ENCODE data around the gene ILK.

ILK gene

GRCh38 chr11:6576471-6577373 is 26.9 kb upstream of the ILK start:
- no peak overlapping the region for H3K27ac ChIP-seq (ENCODE audit: low read depth, low read length)
- no peak overlapping the region for H2AFZ ChIP-seq (ENCODE audit: low read depth, low read length, severe bottlenecking)
- H3K9ac ChIP-seq (ENCODE audit: low read length), result no peak overlapping the region
- no peak for TF ChIP-seq CTCF (IDR thresholded peaks at IDR 0.05; ENCODE audit: insufficient read depth, low read length, poor library complexity, severe bottlenecking)
- no peak for TF ChIP-seq EZH2phosphoT487 (conservative IDR thresholded peaks at IDR 0.05; ENCODE audit: low read length)
- H3K4me2 ChIP-seq (ENCODE audit: low read depth, low read length, poor library complexity, severe bottlenecking), result no peak overlapping the region
- H3K36me3 ChIP-seq (ENCODE audit: low read length), result no peaks in the 10 kb centered on the region
- H3K9me3 ChIP-seq (ENCODE audit: insufficient read depth, low read length), result no peaks in the 10 kb centered on the region
- no peaks in the 10 kb centered on the region for H3K27me3 ChIP-seq (ENCODE audit: low read length)
- H3K79me2 ChIP-seq (ENCODE audit: insufficient read depth, low read length), result no peaks in the 10 kb centered on the region
- no peaks in the 10 kb centered on the region for H4K20me1 ChIP-seq (ENCODE audit: low read depth, low read length)
- H3F3A ChIP-seq (ENCODE audit: insufficient read depth), result no peaks in the 10 kb centered on the region
- no peak overlapping the region for H3K4me3 ChIP-seq (ENCODE audit: insufficient read depth, low read length, poor library complexity, severe bottlenecking)
- H3K9me2 ChIP-seq (replicated peaks; ENCODE audit: insufficient read depth, low read length), result no peaks in the 10 kb centered on the region

GRCh38 chr11:6578134-6578533 is 25.4 kb upstream of the ILK start:
- Histone ChIP-seq H3K27ac (ENCODE audit: low read depth, low read length) (no peak overlapping the region), H3K36me3 (ENCODE audit: low read length) (0 out of 2 replicates have a peak, but pooled peaks cover 5% of the 10 kb centered on the region), H2AFZ (ENCODE audit: low read depth, low read length, severe bottlenecking) (no peak overlapping the region), H3K4me3 (ENCODE audit: insufficient read depth, low read length, poor library complexity, severe bottlenecking) (no peak overlapping the region), H4K20me1 (ENCODE audit: low read depth, low read length) (no peaks in the 10 kb centered on the region), H3K9ac (ENCODE audit: low read length) (no peak overlapping the region), H3K9me2 (replicated peaks; ENCODE audit: insufficient read depth, low read length) (no peaks in the 10 kb centered on the region), H3K4me2 (ENCODE audit: low read depth, low read length, poor library complexity, severe bottlenecking) (no peak overlapping the region), H3K79me2 (ENCODE audit: insufficient read depth, low read length) (no peaks in the 10 kb centered on the region), H3K27me3 (ENCODE audit: low read length) (no peaks in the 10 kb centered on the region), H3K9me3 (ENCODE audit: insufficient read depth, low read length) (no peaks in the 10 kb centered on the region), H3F3A (ENCODE audit: insufficient read depth) (no peaks in the 10 kb centered on the region)
- TF ChIP-seq CTCF (IDR thresholded peaks at IDR 0.05; ENCODE audit: insufficient read depth, low read length, poor library complexity, severe bottlenecking), result no peak
- no peak for TF ChIP-seq EZH2phosphoT487 (conservative IDR thresholded peaks at IDR 0.05; ENCODE audit: low read length)

GRCh38 chr11:6579681-6580080 is 23.9 kb upstream of the ILK start:
- Histone ChIP-seq H3K36me3 (ENCODE audit: low read length) (0 out of 2 replicates have a peak, but pooled peaks cover 13% of the 10 kb centered on the region), H3K79me2 (ENCODE audit: insufficient read depth, low read length) (no peaks in the 10 kb centered on the region), H3K27ac (ENCODE audit: low read depth, low read length) (no peak overlapping the region), H3K9me3 (ENCODE audit: insufficient read depth, low read length) (peaks cover 7% of the 10 kb centered on the region; the same call in 1 of the 2 replicates), H2AFZ (ENCODE audit: low read depth, low read length, severe bottlenecking) (no peak overlapping the region), H3F3A (ENCODE audit: insufficient read depth) (no peaks in the 10 kb centered on the region), H4K20me1 (ENCODE audit: low read depth, low read length) (no peaks in the 10 kb centered on the region), H3K27me3 (ENCODE audit: low read length) (no peaks in the 10 kb centered on the region), H3K4me2 (ENCODE audit: low read depth, low read length, poor library complexity, severe bottlenecking) (no peak overlapping the region), H3K4me3 (ENCODE audit: insufficient read depth, low read length, poor library complexity, severe bottlenecking) (no peak overlapping the region), H3K9me2 (replicated peaks; ENCODE audit: insufficient read depth, low read length) (no peaks in the 10 kb centered on the region), H3K9ac (ENCODE audit: low read length) (no peak overlapping the region)
- TF ChIP-seq EZH2phosphoT487 (conservative IDR thresholded peaks at IDR 0.05; ENCODE audit: low read length), result no peak
- no peak for TF ChIP-seq CTCF (IDR thresholded peaks at IDR 0.05; ENCODE audit: insufficient read depth, low read length, poor library complexity, severe bottlenecking)
